Subcutaneous adipose tissue (tissue), 4 donors: ENCODE results near the gene MS4A5. TPM values are rescaled to one million over a fixed set of nuclear protein-coding genes. Genes with fewer than 3 reads are reported as not detected.

Experiments
- total RNA-seq, 4 donors: library from RNA; depleted of rRNA; stranded (reverse); fragments of >200 nt; gene quantifications; one replicate each; pipeline ENCODE4 v1.1.0, GENCODE V29; 2016
- TF ChIP-seq, protein P1 (sequence below): fragments of 450-650 bp; IDR thresholded peaks from one replicate; pipeline ENCODE4 v1.5.1; 2016; ENCODE audit warnings: low read depth, mild to moderate bottlenecking, control low read depth, antibody characterized with exemption, moderate library complexity

MS4A5 gene
- total RNA-seq, 4 donors from 2014 or later = not detected

DNA sequence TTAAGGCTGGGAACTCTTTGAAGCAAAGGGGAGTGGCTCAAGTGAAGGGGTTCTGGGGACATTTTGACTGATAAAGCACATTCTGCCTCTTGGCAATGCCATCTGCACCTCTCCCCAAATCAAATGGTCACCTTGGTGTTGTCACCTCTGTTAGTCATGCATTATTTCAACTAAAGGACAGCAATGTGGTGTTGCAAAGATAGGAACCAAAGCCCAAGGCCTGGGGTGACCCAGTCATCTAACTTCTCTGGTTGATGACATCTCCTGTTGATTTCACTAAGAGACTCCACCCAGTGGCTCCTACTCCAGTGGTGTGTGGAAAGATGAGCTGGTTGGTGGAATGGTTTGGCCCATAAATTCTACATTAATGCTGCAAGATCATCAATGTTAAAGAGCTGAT lies 18.5 kb downstream of the MS4A5 start:
- TF ChIP-seq, protein P1, sequence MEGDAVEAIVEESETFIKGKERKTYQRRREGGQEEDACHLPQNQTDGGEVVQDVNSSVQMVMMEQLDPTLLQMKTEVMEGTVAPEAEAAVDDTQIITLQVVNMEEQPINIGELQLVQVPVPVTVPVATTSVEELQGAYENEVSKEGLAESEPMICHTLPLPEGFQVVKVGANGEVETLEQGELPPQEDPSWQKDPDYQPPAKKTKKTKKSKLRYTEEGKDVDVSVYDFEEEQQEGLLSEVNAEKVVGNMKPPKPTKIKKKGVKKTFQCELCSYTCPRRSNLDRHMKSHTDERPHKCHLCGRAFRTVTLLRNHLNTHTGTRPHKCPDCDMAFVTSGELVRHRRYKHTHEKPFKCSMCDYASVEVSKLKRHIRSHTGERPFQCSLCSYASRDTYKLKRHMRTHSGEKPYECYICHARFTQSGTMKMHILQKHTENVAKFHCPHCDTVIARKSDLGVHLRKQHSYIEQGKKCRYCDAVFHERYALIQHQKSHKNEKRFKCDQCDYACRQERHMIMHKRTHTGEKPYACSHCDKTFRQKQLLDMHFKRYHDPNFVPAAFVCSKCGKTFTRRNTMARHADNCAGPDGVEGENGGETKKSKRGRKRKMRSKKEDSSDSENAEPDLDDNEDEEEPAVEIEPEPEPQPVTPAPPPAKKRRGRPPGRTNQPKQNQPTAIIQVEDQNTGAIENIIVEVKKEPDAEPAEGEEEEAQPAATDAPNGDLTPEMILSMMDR = no peak

GRCh38 chr11:60454212-60454611 lies 24.8 kb downstream of the MS4A5 start:
- TF ChIP-seq, protein P1 = no peak

DNA sequence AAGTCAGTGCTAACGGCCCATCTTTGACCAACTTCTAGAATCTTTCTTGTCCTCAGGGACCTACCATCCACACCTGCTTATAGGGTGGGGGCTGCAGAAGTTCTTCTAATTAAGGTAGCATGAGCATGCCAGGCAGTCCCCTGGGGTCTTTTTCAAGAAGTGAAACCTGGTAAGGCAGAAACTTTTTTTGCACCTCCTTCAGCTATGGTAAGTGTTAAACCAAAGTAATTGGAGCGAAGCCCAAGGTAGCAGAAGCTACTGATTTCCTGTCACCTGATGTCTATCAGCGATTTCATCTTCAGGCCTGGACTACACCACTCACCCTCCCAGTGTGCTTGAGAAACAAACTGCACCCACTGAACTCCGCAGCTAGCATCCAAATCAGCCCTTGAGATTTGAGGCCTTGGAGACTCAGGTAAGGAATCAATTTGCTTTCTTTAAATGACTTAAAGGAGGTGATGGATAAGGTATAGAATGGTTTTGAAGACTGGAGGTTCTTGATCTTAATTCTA lies 26.2 kb downstream of the MS4A5 start, which contains the start of gene MS4A1:
Gene MS4A1, plus strand, starts transcription at position 317 of the 512 bp plus-strand sequence. CDS start 6,528 bp downstream, outside the sequence.
- TF ChIP-seq, protein P1 = no peak

- TF ChIP-seq, protein P1 = no peak
Measured at GRCh38 chr11:60457576-60457975, 28.2 kb downstream of the MS4A5 start.

DNA sequence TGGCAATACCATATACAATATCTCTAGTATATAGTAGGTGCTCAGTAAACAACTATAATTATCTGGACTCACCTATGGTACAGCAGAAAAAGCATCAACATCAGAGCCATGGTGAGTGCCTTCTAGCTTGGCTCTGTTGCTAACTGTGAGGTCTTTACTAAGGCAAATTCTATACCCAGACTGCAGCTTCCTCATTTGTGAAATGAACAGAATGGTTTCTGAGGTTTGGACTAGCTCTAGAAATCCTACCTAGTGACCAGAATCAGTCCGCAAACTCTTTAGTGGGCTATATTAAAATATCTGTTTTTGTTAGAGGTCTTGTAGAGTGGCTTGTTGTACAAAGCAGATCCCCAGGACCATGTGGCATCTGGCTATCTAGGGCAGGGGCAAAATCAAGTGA lies 30.0 kb downstream of the MS4A5 start:
- TF ChIP-seq, protein P1 = no peak

DNA sequence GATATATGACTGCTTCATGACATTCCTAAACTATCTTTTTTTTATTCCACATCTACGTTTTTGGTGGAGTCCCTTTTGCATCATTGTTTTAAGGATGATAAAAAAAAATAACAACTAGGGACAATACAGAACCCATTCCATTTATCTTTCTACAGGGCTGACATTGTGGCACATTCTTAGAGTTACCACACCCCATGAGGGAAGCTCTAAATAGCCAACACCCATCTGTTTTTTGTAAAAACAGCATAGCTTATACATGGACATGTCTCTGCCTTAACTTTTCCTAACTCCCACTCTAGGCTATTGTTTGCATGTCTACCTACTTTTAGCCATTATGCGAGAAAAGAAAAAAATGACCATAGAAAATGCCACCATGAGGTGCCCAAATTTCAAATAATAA lies 39.5 kb downstream of the MS4A5 start:
- TF ChIP-seq, protein P1 = no peak

GRCh38 chr11:60469723-60470122 lies 40.4 kb downstream of the MS4A5 start:
- TF ChIP-seq, protein P1 = no peak
